Measurements from ENCODE around the gene FLNB.

Gene FLNB

DNA sequence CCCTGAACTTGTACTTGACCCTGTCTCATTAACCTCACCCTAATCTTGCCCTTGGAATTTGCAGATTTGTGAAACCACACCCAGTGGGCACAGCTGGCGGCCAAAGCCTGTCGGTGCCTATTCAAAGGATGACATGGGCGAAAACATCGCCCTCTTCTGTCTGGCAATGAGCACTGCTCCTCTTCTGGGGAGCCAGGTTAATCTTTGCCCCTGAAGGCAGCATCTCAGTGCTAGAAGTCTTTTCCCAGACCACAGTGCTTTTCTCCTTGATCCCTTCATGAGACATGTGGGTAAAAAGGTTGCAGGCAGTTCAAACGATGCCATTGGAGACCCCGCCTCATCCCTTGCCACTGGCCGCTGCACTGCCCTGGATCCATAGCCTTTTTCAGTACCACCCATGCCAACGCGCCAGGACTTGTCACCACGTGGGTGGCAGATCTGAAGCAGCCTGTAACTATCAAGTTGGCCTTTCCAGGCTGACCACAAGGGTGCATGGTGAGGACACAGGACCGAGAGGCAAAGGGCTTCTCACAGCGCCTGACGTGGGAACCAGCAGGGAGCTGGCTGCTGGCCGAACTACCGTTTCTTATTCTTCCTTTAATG, 209.1 kb downstream of the FLNB start:
- no peak overlapping the region for H3K4me3 ChIP-seq (ENCODE audit: low read depth in 1 of 2, low read length in 2 of 2)
- peaks cover 4% of the 10 kb centered on the region for H3K4me1 ChIP-seq (ENCODE audit: insufficient read depth, low read length)
- H3K9ac ChIP-seq (ENCODE audit: low read length): no peak overlapping the region
- no peaks in the 10 kb centered on the region for H3K9me3 ChIP-seq (ENCODE audit: low read length)
- no peaks in the 10 kb centered on the region for H3K36me3 ChIP-seq (ENCODE audit: insufficient read depth, low read length)
- H3K27ac ChIP-seq (ENCODE audit: low read depth, low read length): no peak overlapping the region
- H3K27me3 ChIP-seq (ENCODE audit: control insufficient read depth in 1 of 2, insufficient read depth in 2 of 2, low read length in 2 of 2): no peaks in the 10 kb centered on the region

GRCh38 chr3:58218904-58219303, 210.7 kb downstream of the FLNB start:
- H3K9ac ChIP-seq (ENCODE audit: low read length): no peak overlapping the region
- H3K4me3 ChIP-seq (ENCODE audit: low read depth in 1 of 2, low read length in 2 of 2): no peak overlapping the region
- H3K27ac ChIP-seq (ENCODE audit: low read depth, low read length): no peak overlapping the region
- H3K4me1 ChIP-seq (ENCODE audit: insufficient read depth, low read length): peaks cover 4% of the 10 kb centered on the region
- no peaks in the 10 kb centered on the region for H3K27me3 ChIP-seq (ENCODE audit: control insufficient read depth in 1 of 2, insufficient read depth in 2 of 2, low read length in 2 of 2)
- H3K9me3 ChIP-seq (ENCODE audit: low read length): no peaks in the 10 kb centered on the region
- no peaks in the 10 kb centered on the region for H3K36me3 ChIP-seq (ENCODE audit: insufficient read depth, low read length)
